KMS-11 (cell line): ENCODE data around the gene PPM1D.

ENCODE experiments used
- H2AFZ ChIP-seq: fragments of 200-600 bp; sonication (generic); 2 replicates; pipeline ENCODE4 v1.6.1; 2016; ENCODE audit warnings: antibody characterized with exemption, mixed run types, low read depth
- H3K27ac ChIP-seq: fragments of 200-600 bp; sonication (generic); 2 replicates; pipeline ENCODE4 v1.6.1; 2016; ENCODE audit warnings: mild to moderate bottlenecking, mixed run types
- H3K27me3 ChIP-seq: fragments of 200-600 bp; sonication (generic); 2 replicates; pipeline ENCODE4 v1.6.1; 2017; ENCODE audit warnings: mild to moderate bottlenecking, low read depth, mixed run types, moderate library complexity; ENCODE audit not compliant: insufficient read depth
- H3K36me3 ChIP-seq: fragments of 200-600 bp; sonication (generic); 2 replicates; pipeline ENCODE4 v1.6.1; 2017; ENCODE audit warnings: mild to moderate bottlenecking, mixed run types; ENCODE audit not compliant: insufficient read depth
- H3K4me1 ChIP-seq: fragments of 200-600 bp; sonication (generic); 2 replicates; pipeline ENCODE4 v1.6.1; 2016; ENCODE audit warnings: mild to moderate bottlenecking, low read depth, mixed run types; ENCODE audit not compliant: poor library complexity, severe bottlenecking
- H3K4me2 ChIP-seq: fragments of 200-600 bp; sonication (generic); 2 replicates; pipeline ENCODE4 v1.7.0; 2016; ENCODE audit warnings: mild to moderate bottlenecking, mixed run types
- H3K4me3 ChIP-seq: fragments of 200-600 bp; sonication (generic); IDR thresholded peaks from 2 replicates; pipeline ENCODE4 v1.6.1; 2017; ENCODE audit warnings: low read depth, low read length, mixed read lengths; ENCODE audit not compliant: insufficient read depth
- H3K79me2 ChIP-seq: fragments of 200-600 bp; sonication (generic); 2 replicates; pipeline ENCODE4 v1.6.1; 2016; ENCODE audit warnings: low read depth, mixed run types; ENCODE audit not compliant: insufficient read depth
- H3K9ac ChIP-seq: fragments of 200-600 bp; sonication (generic); 2 replicates; pipeline ENCODE4 v1.6.1; 2016; ENCODE audit warnings: mild to moderate bottlenecking, mixed run types
- H4K20me1 ChIP-seq: fragments of 200-600 bp; sonication (generic); 2 replicates; pipeline ENCODE4 v1.6.1; 2016; ENCODE audit warnings: mild to moderate bottlenecking, mixed run types; ENCODE audit not compliant: insufficient read depth
- CTCF ChIP-seq: fragments of 200-600 bp; sonication (generic); conservative IDR thresholded peaks from 2 replicates; pipeline ENCODE4 v1.6.1; 2017; ENCODE audit warnings: low read depth, mild to moderate bottlenecking, antibody characterized with exemption, low read length, moderate library complexity, mixed read lengths

The PPM1D gene

GRCh38 chr17:60563743-60564142 lies 36.2 kb upstream of the PPM1D start:
- no peak for TF ChIP-seq CTCF
- no peaks in the 10 kb centered on the region for H3K36me3 ChIP-seq
- H3K4me2 ChIP-seq: no peak overlapping the region
- H4K20me1 ChIP-seq: no peaks in the 10 kb centered on the region
- no peak overlapping the region for H2AFZ ChIP-seq
- H3K9ac ChIP-seq: no peak overlapping the region
- no peak overlapping the region for H3K27ac ChIP-seq
- H3K27me3 ChIP-seq: no peaks in the 10 kb centered on the region
- H3K4me1 ChIP-seq: no peaks in the 10 kb centered on the region
- H3K4me3 ChIP-seq: no peak overlapping the region
- no peaks in the 10 kb centered on the region for H3K79me2 ChIP-seq

- H3K36me3 ChIP-seq: no peaks in the 10 kb centered on the region
- no peak overlapping the region for H3K9ac ChIP-seq
- H3K27ac ChIP-seq: no peak overlapping the region
- no peak overlapping the region for H2AFZ ChIP-seq
- H3K4me1 ChIP-seq: peaks cover 6% of the 10 kb centered on the region
- no peak overlapping the region for H3K4me3 ChIP-seq
- no peaks in the 10 kb centered on the region for H3K27me3 ChIP-seq
- no peak overlapping the region for H3K4me2 ChIP-seq
- H3K79me2 ChIP-seq: no peaks in the 10 kb centered on the region
- no peak for TF ChIP-seq CTCF
- H4K20me1 ChIP-seq: no peaks in the 10 kb centered on the region
Measured at GRCh38 chr17:60565233-60565632, 34.8 kb upstream of the PPM1D start.

GRCh38 chr17:60573236-60574051 lies 26.5 kb upstream of the PPM1D start:
- H2AFZ ChIP-seq: no peak overlapping the region
- H3K4me3 ChIP-seq: no peak overlapping the region
- H3K27me3 ChIP-seq: no peaks in the 10 kb centered on the region
- no peak overlapping the region for H3K4me2 ChIP-seq
- H3K79me2 ChIP-seq: no peaks in the 10 kb centered on the region
- H3K36me3 ChIP-seq: no peaks in the 10 kb centered on the region
- no peak for TF ChIP-seq CTCF
- no peak overlapping the region for H3K27ac ChIP-seq
- no peak overlapping the region for H3K9ac ChIP-seq
- peaks cover 6% of the 10 kb centered on the region for H3K4me1 ChIP-seq
- H4K20me1 ChIP-seq: no peaks in the 10 kb centered on the region

GRCh38 chr17:60577147-60577915 lies 22.7 kb upstream of the PPM1D start:
- Histone ChIP-seq H3K27ac (peak overlapping the region; percentile 5), H3K4me2 (peak overlapping the region; percentile 15; the same call in 1 of the 2 replicates), H3K79me2 (no peaks in the 10 kb centered on the region), H2AFZ (peak overlapping the region; percentile 63), H4K20me1 (no peaks in the 10 kb centered on the region), H3K36me3 (no peaks in the 10 kb centered on the region), H3K4me3 (no peak overlapping the region), H3K9ac (peak overlapping the region; percentile 20; the same call in 1 of the 2 replicates), H3K4me1 (no peaks in the 10 kb centered on the region), H3K27me3 (no peaks in the 10 kb centered on the region)
- TF ChIP-seq CTCF: no peak
